Panc1 (cell line): ENCODE data around the gene LANCL1. TPM values are rescaled to one million over a fixed set of nuclear protein-coding genes. Genes with fewer than 3 reads are reported as not detected.

Experiments used
- ATAC-seq: fragments of 200-7000 bp; cut with Tn5 transposase; 2 replicates; pipeline ENCODE4 v1.9.1; 2020; ENCODE audit warnings: mild to moderate bottlenecking, moderate library complexity
- BruUV-seq: library from RNA; stranded (reverse); fragments of 400-500 nt; replicated peaks from 2 replicates; lab custom pipeline; 2021; lab: Mats Ljungman, UMichigan
- CTCF ChIA-PET: fragments of 300-600 bp; sonication (Branson Sonifier 250); formaldehyde crosslinking; loops from one replicate; lab custom pipeline; 2022; ENCODE audit warnings: antibody characterized with exemption; lab: Charles Lee
- POLR2A ChIA-PET: fragments of 300-600 bp; sonication (Branson Sonifier 250); formaldehyde crosslinking; loops from one replicate; lab custom pipeline; 2022; ENCODE audit warnings: antibody characterized with exemption; lab: Charles Lee
- DNase-seq: peaks from one replicate; pipeline ENCODE4 v3.0.0-alpha.2; 2010; ENCODE audit warnings: low read depth, low spot score
- H3K27ac ChIP-seq: 2 replicates; pipeline ENCODE4 v1.5.1; 2011; ENCODE audit warnings: mild to moderate bottlenecking, low read length, inconsistent platforms
- H3K27me3 ChIP-seq: fragments of 200-500 bp; sonication (Bioruptor generic); 2 replicates; pipeline ENCODE4 v1.6.0; 2014; ENCODE audit warnings: low read length, inconsistent platforms; ENCODE audit not compliant: control insufficient read depth, insufficient read depth
- H3K36me3 ChIP-seq: fragments of 200-500 bp; sonication (Bioruptor generic); 2 replicates; pipeline ENCODE4 v1.5.1; 2014; ENCODE audit warnings: inconsistent platforms, mild to moderate bottlenecking, low read length, moderate library complexity; ENCODE audit not compliant: control insufficient read depth, insufficient read depth
- H3K4me1 ChIP-seq: 2 replicates; pipeline ENCODE4 v1.5.1; 2011; ENCODE audit warnings: inconsistent platforms, mild to moderate bottlenecking, low read length, moderate library complexity; ENCODE audit not compliant: control insufficient read depth, insufficient read depth
- H3K4me3 ChIP-seq, 2 experiments: 2 replicates each; pipeline ENCODE4 v1.5.1; 2011 to 2012; ENCODE audit warnings: low read depth in 2 of 2, low read length in 2 of 2, mild to moderate bottlenecking in 2 of 2, inconsistent platforms in 1 of 2, moderate library complexity in 1 of 2
- H3K9me3 ChIP-seq: fragments of 200-500 bp; sonication (Bioruptor generic); 2 replicates; pipeline ENCODE4 v1.5.1; 2014; ENCODE audit warnings: low read depth, mild to moderate bottlenecking, inconsistent platforms, low read length, moderate library complexity; ENCODE audit not compliant: control insufficient read depth, insufficient read depth
- CTCF ChIP-seq: fragments of 450-650 bp; IDR thresholded peaks from 2 replicates; pipeline ENCODE4 v1.5.1; 2017; ENCODE audit warnings: mild to moderate bottlenecking
- POLR2AphosphoS5 ChIP-seq: IDR thresholded peaks from 2 replicates; pipeline ENCODE4 v1.6.1; 2012; ENCODE audit warnings: mild to moderate bottlenecking, low read depth, low read length, moderate library complexity
- REST ChIP-seq, 2 experiments: IDR thresholded peaks; 2 replicates each; pipeline ENCODE4 v1.6.1; 2011 to 2012; ENCODE audit warnings: low read depth in 2 of 2, control low read depth in 1 of 2, low read length in 1 of 2, mild to moderate bottlenecking in 1 of 2, moderate library complexity in 1 of 2; ENCODE audit not compliant: insufficient read depth in 1 of 2
- SIN3A ChIP-seq: IDR thresholded peaks from 2 replicates; pipeline ENCODE4 v1.6.1; 2012; ENCODE audit warnings: low read depth, mild to moderate bottlenecking, low read length, moderate library complexity, borderline replicate concordance; ENCODE audit not compliant: insufficient read depth
- TCF7L2 ChIP-seq: IDR thresholded peaks from 2 replicates; pipeline ENCODE4 v1.6.1; 2011; ENCODE audit warnings: mild to moderate bottlenecking, low read depth, low read length, inconsistent platforms
- in situ Hi-C: cut with HindIII; loops from 2 replicates; pipeline ENCODE4 v1.10.0; 2016; ENCODE audit warnings: low sequenced_read_pairs, low pct_unique_long_range_greater_than_20kb
- intact Hi-C: fragments of 100-400 bp; cut with micrococcal nuclease; formaldehyde crosslinking; loops from one replicate; pipeline ENCODE4 v1.10.0; 2022; ENCODE audit not compliant: unreplicated experiment
- total RNA-seq: library from RNA; stranded (reverse); gene quantifications from one replicate; pipeline ENCODE4 v1.2.1, GENCODE V29; 2021; ENCODE audit not compliant: unreplicated experiment

The LANCL1 gene
- total RNA-seq, 1 experiment from 2014 or later, result 42.8 TPM

- BruUV-seq, result no TSS peak
- Histone ChIP-seq H3K27me3 (no peaks in the 10 kb centered on the region), H3K9me3 (no peaks in the 10 kb centered on the region), H3K4me1 (no peaks in the 10 kb centered on the region), H3K36me3 (no peaks in the 10 kb centered on the region), H3K27ac (no peak overlapping the region), H3K4me3 (no peak overlapping the region)
- in situ Hi-C loops (no loop called here), intact Hi-C loops (no loop called here)
- TF ChIP-seq POLR2AphosphoS5, result no peak
- no peak for TF ChIP-seq REST (IDR thresholded peaks at IDR 0.05; ENCODE audit: insufficient read depth in 1 of 2, low read depth in 2 of 2, low read length in 1 of 2)
- TF ChIP-seq SIN3A, result no peak
- TF ChIP-seq CTCF, result no peak
- no peak for TF ChIP-seq TCF7L2
- DNase-seq, result no peak
- CTCF ChIA-PET, result no interaction called here
- POLR2A ChIA-PET, result no interaction called here
- ATAC-seq, result no peak
Observed at GRCh38 chr2:210515911-210516310, 39.4 kb upstream of the LANCL1 start.

DNA sequence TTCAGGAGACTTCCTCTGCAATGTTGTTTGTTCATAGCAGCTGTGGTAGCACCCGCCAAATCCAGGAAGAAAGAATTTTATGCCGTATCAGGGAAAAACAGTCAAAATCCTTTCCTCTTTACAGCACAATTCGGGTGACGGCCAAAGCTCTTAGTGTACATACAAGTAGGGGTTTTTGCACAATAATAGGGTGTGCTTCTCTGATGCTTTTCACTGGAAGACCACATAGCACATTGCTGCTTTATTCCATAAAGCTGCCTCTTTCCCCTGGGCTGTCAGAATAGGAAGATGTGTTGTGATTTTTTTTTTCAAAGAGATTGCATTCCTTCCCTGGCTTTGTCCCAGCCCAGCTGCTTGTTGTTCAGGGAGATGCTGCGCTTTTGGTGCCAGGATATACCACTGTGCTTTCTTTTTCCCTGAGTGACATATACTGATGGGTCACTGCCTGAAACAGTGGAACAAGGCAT, 27.2 kb upstream of the LANCL1 start:
- intact Hi-C loops (no loop called here), in situ Hi-C loops (no loop called here)
- H3K4me3 ChIP-seq, result no peak overlapping the region
- no peaks in the 10 kb centered on the region for H3K36me3 ChIP-seq
- POLR2A ChIA-PET, result no interaction called here
- ATAC-seq (no peak), DNase-seq (no peak)
- no peaks in the 10 kb centered on the region for H3K9me3 ChIP-seq
- H3K27me3 ChIP-seq, result no peaks in the 10 kb centered on the region
- no peaks in the 10 kb centered on the region for H3K4me1 ChIP-seq
- H3K27ac ChIP-seq, result no peak overlapping the region
- no TSS peak for BruUV-seq
- TF ChIP-seq SIN3A (no peak), TCF7L2 (no peak), POLR2AphosphoS5 (no peak), REST (IDR thresholded peaks at IDR 0.05; ENCODE audit: insufficient read depth in 1 of 2, low read depth in 2 of 2, low read length in 1 of 2) (no peak), CTCF (no peak)
- CTCF ChIA-PET, result no interaction called here
